ENCODE data around the gene FGF13. TPM values are rescaled to one million over a fixed set of nuclear protein-coding genes. Genes with fewer than 3 reads are reported as not detected.

The FGF13 gene
- total RNA-seq, 1 experiment from 2014 or later = 17.1 TPM

GRCh38 chrX:138708268-138708667 lies 3.2 kb downstream of the FGF13 start:
- peaks cover 4 to 34% of the 10 kb centered on the region in 2 experiments; a peak in 3 of 5 replicates for H3K9me3 Mint-ChIP-seq

More at GRCh38 chrX:138708268-138708667, 3.2 kb downstream of the FGF13 start:
- Histone ChIP-seq H2BK120ac (ENCODE audit: low read depth, low read length, poor library complexity, severe bottlenecking) (no peak overlapping the region), H4K91ac (ENCODE audit: insufficient read length, low read depth, low read length) (no peak overlapping the region), H3K27ac (ENCODE audit: insufficient read length, low read depth, low read length) (no peak overlapping the region), H3K18ac (ENCODE audit: insufficient read length, low read depth, low read length) (no peak overlapping the region), H4K8ac (replicated peaks; ENCODE audit: insufficient read length, low read depth, low read length) (no peak overlapping the region), H4K20me1 (ENCODE audit: control insufficient read depth, insufficient read depth, insufficient read length) (no peaks in the 10 kb centered on the region), H2BK12ac (ENCODE audit: insufficient read length, low read depth, low read length) (no peak overlapping the region), H3K4ac (ENCODE audit: low read depth, low read length) (no peak overlapping the region), H3K9ac (ENCODE audit: extremely low read depth, insufficient read length, low read length) (no peak overlapping the region), H3K14ac (ENCODE audit: insufficient read depth, low read length) (no peak overlapping the region), H3K4me1 (ENCODE audit: insufficient read depth, low read length) (peaks cover 2% of the 10 kb centered on the region; the same call in 1 of the 2 replicates), H3K9me3 (ENCODE audit: control insufficient read depth, low read depth, low read length) (no peaks in the 10 kb centered on the region), H3K23me2 (ENCODE audit: insufficient read length, low read depth, low read length, poor library complexity, severe bottlenecking) (peaks cover 10% of the 10 kb centered on the region), H2BK5ac (ENCODE audit: insufficient read length, low read length) (no peak overlapping the region), H3K4me2 (ENCODE audit: insufficient read depth, insufficient read length, low read length) (no peak overlapping the region), H3K27me3 (ENCODE audit: insufficient read depth, low read length) (no peaks in the 10 kb centered on the region), H2BK20ac (ENCODE audit: low read depth, low read length, poor library complexity, severe bottlenecking) (no peak overlapping the region), H3K79me2 (ENCODE audit: insufficient read depth, low read length) (peaks cover 9% of the 10 kb centered on the region; the same call in 1 of the 2 replicates), H3T11ph (ENCODE audit: low read length) (no peak overlapping the region), H3K56ac (ENCODE audit: insufficient read length, low read depth, low read length) (no peak overlapping the region), H2AFZ (ENCODE audit: low read length) (no peak overlapping the region), H4K5ac (ENCODE audit: insufficient read length, low read depth, low read length) (no peak overlapping the region), H3K23ac (ENCODE audit: insufficient read length, low read depth, low read length) (no peak overlapping the region), H2AK5ac (ENCODE audit: insufficient read length, low read length) (no peak overlapping the region), H2BK15ac (ENCODE audit: low read depth, low read length) (no peak overlapping the region), H3K79me1 (ENCODE audit: insufficient read depth, low read depth, low read length, poor library complexity, severe bottlenecking) (no peaks in the 10 kb centered on the region)
- H3K27ac Mint-ChIP-seq = no peak overlapping the region
- peaks cover 15 to 18% of the 10 kb centered on the region in 2 experiments for H3K4me1 Mint-ChIP-seq
- peak overlapping the region in 1 of 2 experiments; percentile 90; a peak in 1 of 5 replicates for H3K4me3 Mint-ChIP-seq
- peaks cover 9 to 12% (median 10%) of the 10 kb centered on the region in 3 experiments; a peak in 5 of 7 replicates for H3K36me3 Mint-ChIP-seq (ENCODE audit: insufficient read depth in 1 of 3, low read depth in 3 of 3)
- TF ChIP-seq, protein P1, sequence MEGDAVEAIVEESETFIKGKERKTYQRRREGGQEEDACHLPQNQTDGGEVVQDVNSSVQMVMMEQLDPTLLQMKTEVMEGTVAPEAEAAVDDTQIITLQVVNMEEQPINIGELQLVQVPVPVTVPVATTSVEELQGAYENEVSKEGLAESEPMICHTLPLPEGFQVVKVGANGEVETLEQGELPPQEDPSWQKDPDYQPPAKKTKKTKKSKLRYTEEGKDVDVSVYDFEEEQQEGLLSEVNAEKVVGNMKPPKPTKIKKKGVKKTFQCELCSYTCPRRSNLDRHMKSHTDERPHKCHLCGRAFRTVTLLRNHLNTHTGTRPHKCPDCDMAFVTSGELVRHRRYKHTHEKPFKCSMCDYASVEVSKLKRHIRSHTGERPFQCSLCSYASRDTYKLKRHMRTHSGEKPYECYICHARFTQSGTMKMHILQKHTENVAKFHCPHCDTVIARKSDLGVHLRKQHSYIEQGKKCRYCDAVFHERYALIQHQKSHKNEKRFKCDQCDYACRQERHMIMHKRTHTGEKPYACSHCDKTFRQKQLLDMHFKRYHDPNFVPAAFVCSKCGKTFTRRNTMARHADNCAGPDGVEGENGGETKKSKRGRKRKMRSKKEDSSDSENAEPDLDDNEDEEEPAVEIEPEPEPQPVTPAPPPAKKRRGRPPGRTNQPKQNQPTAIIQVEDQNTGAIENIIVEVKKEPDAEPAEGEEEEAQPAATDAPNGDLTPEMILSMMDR (conservative IDR thresholded peaks at IDR 0.05) = no peak
- H3K27me3 Mint-ChIP-seq (ENCODE audit: low read depth) = peaks cover 23% of the 10 kb centered on the region
- DNase-seq = no peak
- WGBS (ENCODE audit: extremely low coverage, insufficient read length, low lambda C conversion rate) = no CpG with 5 or more reads among the region's 2 CpGs
